ENCODE measurements around the gene ITGB6.

GRCh38 chr2:160068906-160069305 lies 131.2 kb downstream of the ITGB6 start:
- TF ChIP-seq, protein P1, sequence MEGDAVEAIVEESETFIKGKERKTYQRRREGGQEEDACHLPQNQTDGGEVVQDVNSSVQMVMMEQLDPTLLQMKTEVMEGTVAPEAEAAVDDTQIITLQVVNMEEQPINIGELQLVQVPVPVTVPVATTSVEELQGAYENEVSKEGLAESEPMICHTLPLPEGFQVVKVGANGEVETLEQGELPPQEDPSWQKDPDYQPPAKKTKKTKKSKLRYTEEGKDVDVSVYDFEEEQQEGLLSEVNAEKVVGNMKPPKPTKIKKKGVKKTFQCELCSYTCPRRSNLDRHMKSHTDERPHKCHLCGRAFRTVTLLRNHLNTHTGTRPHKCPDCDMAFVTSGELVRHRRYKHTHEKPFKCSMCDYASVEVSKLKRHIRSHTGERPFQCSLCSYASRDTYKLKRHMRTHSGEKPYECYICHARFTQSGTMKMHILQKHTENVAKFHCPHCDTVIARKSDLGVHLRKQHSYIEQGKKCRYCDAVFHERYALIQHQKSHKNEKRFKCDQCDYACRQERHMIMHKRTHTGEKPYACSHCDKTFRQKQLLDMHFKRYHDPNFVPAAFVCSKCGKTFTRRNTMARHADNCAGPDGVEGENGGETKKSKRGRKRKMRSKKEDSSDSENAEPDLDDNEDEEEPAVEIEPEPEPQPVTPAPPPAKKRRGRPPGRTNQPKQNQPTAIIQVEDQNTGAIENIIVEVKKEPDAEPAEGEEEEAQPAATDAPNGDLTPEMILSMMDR (IDR thresholded peaks at IDR 0.05; ENCODE audit: borderline replicate concordance, extremely low read depth, low read length, poor library complexity, severe bottlenecking): no peak
- no peak for TF ChIP-seq EZH2 (IDR thresholded peaks at IDR 0.05; ENCODE audit: borderline replicate concordance, low read depth, low read length, severe bottlenecking)
